SU-DHL-6 (cell line): ENCODE measurements around the gene TRIM39.

Experiments
- H2AFZ ChIP-seq: fragments of 200-600 bp; sonication (generic); 2 replicates; pipeline ENCODE4 v1.6.1; 2014; ENCODE audit warnings: low read depth, mild to moderate bottlenecking, moderate library complexity, mixed read lengths, antibody characterized with exemption, low read length; ENCODE audit not compliant: severe bottlenecking
- H3F3A ChIP-seq: fragments of 200-600 bp; shearing (Covaris generic); 2 replicates; pipeline ENCODE4 v1.6.0; 2016; ENCODE audit warnings: antibody characterized with exemption, mild to moderate bottlenecking; ENCODE audit not compliant: insufficient read depth
- H3K27ac ChIP-seq: fragments of 200-600 bp; sonication (generic); 2 replicates; pipeline ENCODE4 v1.5.1; 2016; ENCODE audit warnings: low read depth, mild to moderate bottlenecking, low read length, moderate library complexity, mixed read lengths
- H3K27me3 ChIP-seq: fragments of 200-600 bp; sonication (generic), shearing (Covaris generic); 2 replicates; pipeline ENCODE4 v1.6.0; 2014; ENCODE audit warnings: mild to moderate bottlenecking, low read length
- H3K36me3 ChIP-seq: fragments of 200-600 bp; sonication (generic); 2 replicates; pipeline ENCODE4 v1.6.1; 2014; ENCODE audit warnings: mild to moderate bottlenecking, low read length, mixed read lengths
- H3K4me2 ChIP-seq: fragments of 300-600, 200-600 bp; shearing (Covaris generic), sonication (generic); 2 replicates; pipeline ENCODE4 v1.6.0; 2014; ENCODE audit warnings: low read length, low read depth, mild to moderate bottlenecking; ENCODE audit not compliant: poor library complexity, severe bottlenecking
- H3K4me3 ChIP-seq: fragments of 200-600 bp; sonication (generic); 2 replicates; pipeline ENCODE4 v1.5.1; 2014; ENCODE audit warnings: antibody characterized with exemption, low read length, mild to moderate bottlenecking, mixed read lengths; ENCODE audit not compliant: insufficient read depth, poor library complexity, severe bottlenecking
- H3K79me2 ChIP-seq: fragments of 200-600 bp; sonication (generic); 2 replicates; pipeline ENCODE4 v1.6.1; 2014; ENCODE audit warnings: mild to moderate bottlenecking, low read length, moderate library complexity; ENCODE audit not compliant: insufficient read depth
- H3K9ac ChIP-seq: fragments of 200-600 bp; sonication (generic); 2 replicates; pipeline ENCODE4 v1.7.0; 2014; ENCODE audit warnings: mild to moderate bottlenecking, low read length
- H3K9me2 ChIP-seq: fragments of 200-600 bp; sonication (generic); replicated peaks from 2 replicates; pipeline ENCODE4 v1.6.1; 2014; ENCODE audit warnings: low read length; ENCODE audit not compliant: insufficient read depth
- H3K9me3 ChIP-seq: fragments of 200-600 bp; sonication (generic); 2 replicates; pipeline ENCODE4 v1.6.1; 2014; ENCODE audit warnings: low read length, mixed read lengths; ENCODE audit not compliant: insufficient read depth
- H4K20me1 ChIP-seq: fragments of 200-600 bp; sonication (generic); 2 replicates; pipeline ENCODE4 v1.6.1; 2014; ENCODE audit warnings: low read depth, mild to moderate bottlenecking, antibody characterized with exemption, low read length, moderate library complexity, mixed read lengths
- EZH2phosphoT487 ChIP-seq: fragments of 200-600 bp; sonication (generic), shearing (Covaris generic); conservative IDR thresholded peaks from 2 replicates; pipeline ENCODE4 v1.6.1; 2018; ENCODE audit warnings: mild to moderate bottlenecking, antibody characterized with exemption, low read length, moderate library complexity, mixed read lengths
- TF ChIP-seq, protein P1 (sequence below): fragments of 200-600 bp; sonication (generic); IDR thresholded peaks from one replicate; pipeline ENCODE4 v1.5.1; 2017; ENCODE audit warnings: antibody characterized with exemption, mild to moderate bottlenecking, low read length, moderate library complexity; ENCODE audit not compliant: insufficient read depth, poor library complexity, severe bottlenecking

TRIM39 gene

GRCh38 chr6:30386166-30386565 is 59.4 kb downstream of the TRIM39 start:
- TF ChIP-seq EZH2phosphoT487 = no peak
- TF ChIP-seq, protein P1, sequence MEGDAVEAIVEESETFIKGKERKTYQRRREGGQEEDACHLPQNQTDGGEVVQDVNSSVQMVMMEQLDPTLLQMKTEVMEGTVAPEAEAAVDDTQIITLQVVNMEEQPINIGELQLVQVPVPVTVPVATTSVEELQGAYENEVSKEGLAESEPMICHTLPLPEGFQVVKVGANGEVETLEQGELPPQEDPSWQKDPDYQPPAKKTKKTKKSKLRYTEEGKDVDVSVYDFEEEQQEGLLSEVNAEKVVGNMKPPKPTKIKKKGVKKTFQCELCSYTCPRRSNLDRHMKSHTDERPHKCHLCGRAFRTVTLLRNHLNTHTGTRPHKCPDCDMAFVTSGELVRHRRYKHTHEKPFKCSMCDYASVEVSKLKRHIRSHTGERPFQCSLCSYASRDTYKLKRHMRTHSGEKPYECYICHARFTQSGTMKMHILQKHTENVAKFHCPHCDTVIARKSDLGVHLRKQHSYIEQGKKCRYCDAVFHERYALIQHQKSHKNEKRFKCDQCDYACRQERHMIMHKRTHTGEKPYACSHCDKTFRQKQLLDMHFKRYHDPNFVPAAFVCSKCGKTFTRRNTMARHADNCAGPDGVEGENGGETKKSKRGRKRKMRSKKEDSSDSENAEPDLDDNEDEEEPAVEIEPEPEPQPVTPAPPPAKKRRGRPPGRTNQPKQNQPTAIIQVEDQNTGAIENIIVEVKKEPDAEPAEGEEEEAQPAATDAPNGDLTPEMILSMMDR = no peak
- no peak overlapping the region for H3K27ac ChIP-seq
- no peaks in the 10 kb centered on the region for H3K9me2 ChIP-seq
- no peaks in the 10 kb centered on the region for H3F3A ChIP-seq
- H3K4me3 ChIP-seq = no peak overlapping the region
- H3K9ac ChIP-seq = no peak overlapping the region
- no peaks in the 10 kb centered on the region for H3K9me3 ChIP-seq
- no peaks in the 10 kb centered on the region for H3K27me3 ChIP-seq
- no peak overlapping the region for H2AFZ ChIP-seq
- H3K36me3 ChIP-seq = no peaks in the 10 kb centered on the region
- H3K79me2 ChIP-seq = no peaks in the 10 kb centered on the region
- H4K20me1 ChIP-seq = no peaks in the 10 kb centered on the region
- H3K4me2 ChIP-seq = no peak overlapping the region

GRCh38 chr6:30391240-30391639 is 64.5 kb downstream of the TRIM39 start:
- Histone ChIP-seq H3K9me3 (no peaks in the 10 kb centered on the region), H3K79me2 (no peaks in the 10 kb centered on the region), H3K27ac (no peak overlapping the region), H4K20me1 (no peaks in the 10 kb centered on the region), H2AFZ (no peak overlapping the region), H3K9ac (no peak overlapping the region), H3K4me3 (no peak overlapping the region), H3F3A (no peaks in the 10 kb centered on the region), H3K36me3 (no peaks in the 10 kb centered on the region), H3K4me2 (no peak overlapping the region), H3K27me3 (no peaks in the 10 kb centered on the region), H3K9me2 (no peaks in the 10 kb centered on the region)
- TF ChIP-seq EZH2phosphoT487 = no peak
- TF ChIP-seq, protein P1 = no peak
